Body of pancreas (tissue), 4 donors: ENCODE data around the gene ASTN2.

ENCODE experiments used
- POLR2A ChIP-seq, 3 donors: fragments of 450-650 bp; IDR thresholded peaks; one replicate each; pipeline ENCODE4 v1.6.1; 2016; ENCODE audit warnings: antibody characterized with exemption in 3 of 3, mild to moderate bottlenecking in 2 of 3
- TF ChIP-seq, protein P1 (sequence below), 7 experiments: fragments of 450-650 bp in 4 of 7; fragments of 200-600 bp in 3 of 7; sonication (generic) in 3 of 7; IDR thresholded peaks; one replicate each; pipeline ENCODE4 v1.5.1; 2016 to 2019; ENCODE audit warnings: antibody characterized with exemption in 7 of 7

DNA sequence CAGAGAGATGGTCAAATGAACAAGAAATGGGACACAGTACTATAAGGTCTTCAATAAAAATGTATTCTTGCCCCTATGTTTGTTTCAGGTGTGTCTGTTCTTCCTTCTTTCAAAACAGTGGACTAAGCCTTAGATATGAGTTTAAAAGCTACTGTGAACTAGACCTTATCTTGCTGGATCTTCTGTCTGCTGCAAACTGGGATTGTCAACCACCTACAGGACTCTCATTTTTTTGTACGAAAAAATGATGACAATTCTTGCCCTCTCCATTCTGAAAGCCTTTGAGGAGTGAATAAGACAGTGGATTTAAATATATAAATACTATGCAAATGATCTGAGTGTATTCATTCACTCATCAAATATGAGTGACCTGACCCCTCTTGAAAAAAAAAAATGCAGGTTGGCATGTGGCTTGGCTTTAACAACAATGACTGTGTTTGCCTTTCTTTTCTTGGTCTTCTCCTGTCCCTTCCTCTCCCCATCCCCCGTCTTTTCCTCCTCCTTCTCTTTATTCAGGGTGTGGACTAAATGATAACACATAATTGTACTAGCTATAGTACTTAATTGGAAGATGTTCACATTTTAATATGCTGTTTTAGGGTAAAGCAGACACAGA, 963.2 kb downstream of the ASTN2 start:
- TF ChIP-seq, protein P1, sequence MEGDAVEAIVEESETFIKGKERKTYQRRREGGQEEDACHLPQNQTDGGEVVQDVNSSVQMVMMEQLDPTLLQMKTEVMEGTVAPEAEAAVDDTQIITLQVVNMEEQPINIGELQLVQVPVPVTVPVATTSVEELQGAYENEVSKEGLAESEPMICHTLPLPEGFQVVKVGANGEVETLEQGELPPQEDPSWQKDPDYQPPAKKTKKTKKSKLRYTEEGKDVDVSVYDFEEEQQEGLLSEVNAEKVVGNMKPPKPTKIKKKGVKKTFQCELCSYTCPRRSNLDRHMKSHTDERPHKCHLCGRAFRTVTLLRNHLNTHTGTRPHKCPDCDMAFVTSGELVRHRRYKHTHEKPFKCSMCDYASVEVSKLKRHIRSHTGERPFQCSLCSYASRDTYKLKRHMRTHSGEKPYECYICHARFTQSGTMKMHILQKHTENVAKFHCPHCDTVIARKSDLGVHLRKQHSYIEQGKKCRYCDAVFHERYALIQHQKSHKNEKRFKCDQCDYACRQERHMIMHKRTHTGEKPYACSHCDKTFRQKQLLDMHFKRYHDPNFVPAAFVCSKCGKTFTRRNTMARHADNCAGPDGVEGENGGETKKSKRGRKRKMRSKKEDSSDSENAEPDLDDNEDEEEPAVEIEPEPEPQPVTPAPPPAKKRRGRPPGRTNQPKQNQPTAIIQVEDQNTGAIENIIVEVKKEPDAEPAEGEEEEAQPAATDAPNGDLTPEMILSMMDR (IDR thresholded peaks at IDR 0.05) = no peak
- TF ChIP-seq POLR2A (IDR thresholded peaks at IDR 0.05) = no peak
